ENCODE data around the gene INPP5A. TPM values are rescaled to one million over a fixed set of nuclear protein-coding genes. Genes with fewer than 3 reads are reported as not detected.

The INPP5A gene
- total and polyA plus RNA-seq, 9 of the 15 experiments (the other 6 are each of a cell fraction or from before 2014, with no cell fraction given): 0.66 to 11.6 (median 7.7) TPM

DNA sequence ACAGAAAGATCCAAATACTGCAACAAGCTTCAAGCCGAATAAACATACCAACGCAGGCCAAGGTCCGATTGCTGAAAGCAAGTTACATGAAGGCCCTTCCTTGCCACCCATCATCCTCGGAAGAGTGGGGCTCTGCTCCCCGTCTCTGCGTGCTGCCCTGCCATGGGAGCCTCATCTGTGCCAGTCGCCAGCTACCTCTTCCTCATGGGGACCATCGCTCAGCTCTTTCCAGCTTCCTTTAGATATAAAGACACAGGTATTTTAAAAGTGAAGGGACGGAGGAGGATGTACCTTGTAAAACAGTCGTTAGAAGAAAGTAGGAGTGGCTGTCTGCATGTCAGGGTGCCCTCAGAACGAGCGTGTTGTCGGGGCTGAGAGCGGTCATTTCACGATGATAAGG, 114.9 kb downstream of the INPP5A start:
- H2AFZ ChIP-seq (ENCODE audit: low read depth, low read length): no peak overlapping the region
- no peak for DNase-seq (ENCODE audit: extremely low read depth in 1 of 4, low spot score in 3 of 4)
- no peak for ATAC-seq
- ChIA-PET POLR2A (no interaction called here), CTCF (ENCODE audit: low intra/inter-chr PET ratio) (no interaction called here)
- no peak overlapping the region for H3K27ac ChIP-seq (ENCODE audit: extremely low read depth, low read depth, low read length)
- no peak for FAIRE-seq
- 75% methylated on average over 13 of the region's 15 CpGs for WGBS (ENCODE audit: insufficient coverage, low coverage, missing lambda C conversion rate)
- H3K4me2 ChIP-seq (ENCODE audit: insufficient read depth, low read length): no peak overlapping the region
- H3K79me2 ChIP-seq (ENCODE audit: control insufficient read depth, insufficient read depth, low read length): no peaks in the 10 kb centered on the region
- in situ Hi-C loops (cut with MboI) (loop anchor here (25.0 kb wide), 1 partner anchor 460 kb away; no protein-coding TSS in a partner anchor), intact Hi-C loops (cut with micrococcal nuclease) (loop anchor here (10.0 kb wide), 1 partner anchor 142 kb away; no protein-coding TSS in a partner anchor)
- H3K27me3 ChIP-seq (ENCODE audit: control insufficient read depth in 2 of 2, insufficient read depth in 2 of 2, low read length in 2 of 2): no peaks in the 10 kb centered on the region
- TF ChIP-seq, protein P1, sequence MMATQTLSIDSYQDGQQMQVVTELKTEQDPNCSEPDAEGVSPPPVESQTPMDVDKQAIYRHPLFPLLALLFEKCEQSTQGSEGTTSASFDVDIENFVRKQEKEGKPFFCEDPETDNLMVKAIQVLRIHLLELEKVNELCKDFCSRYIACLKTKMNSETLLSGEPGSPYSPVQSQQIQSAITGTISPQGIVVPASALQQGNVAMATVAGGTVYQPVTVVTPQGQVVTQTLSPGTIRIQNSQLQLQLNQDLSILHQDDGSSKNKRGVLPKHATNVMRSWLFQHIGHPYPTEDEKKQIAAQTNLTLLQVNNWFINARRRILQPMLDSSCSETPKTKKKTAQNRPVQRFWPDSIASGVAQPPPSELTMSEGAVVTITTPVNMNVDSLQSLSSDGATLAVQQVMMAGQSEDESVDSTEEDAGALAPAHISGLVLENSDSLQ (IDR thresholded peaks at IDR 0.05): no peak
- no peak for TF ChIP-seq OTX1 (CRISPR knock-in tag; IDR thresholded peaks at IDR 0.05)
- TF ChIP-seq, protein P2, sequence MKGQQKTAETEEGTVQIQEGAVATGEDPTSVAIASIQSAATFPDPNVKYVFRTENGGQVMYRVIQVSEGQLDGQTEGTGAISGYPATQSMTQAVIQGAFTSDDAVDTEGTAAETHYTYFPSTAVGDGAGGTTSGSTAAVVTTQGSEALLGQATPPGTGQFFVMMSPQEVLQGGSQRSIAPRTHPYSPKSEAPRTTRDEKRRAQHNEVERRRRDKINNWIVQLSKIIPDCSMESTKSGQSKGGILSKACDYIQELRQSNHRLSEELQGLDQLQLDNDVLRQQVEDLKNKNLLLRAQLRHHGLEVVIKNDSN (CRISPR knock-in tag; IDR thresholded peaks at IDR 0.05): no peak
- TF ChIP-seq, protein P3, sequence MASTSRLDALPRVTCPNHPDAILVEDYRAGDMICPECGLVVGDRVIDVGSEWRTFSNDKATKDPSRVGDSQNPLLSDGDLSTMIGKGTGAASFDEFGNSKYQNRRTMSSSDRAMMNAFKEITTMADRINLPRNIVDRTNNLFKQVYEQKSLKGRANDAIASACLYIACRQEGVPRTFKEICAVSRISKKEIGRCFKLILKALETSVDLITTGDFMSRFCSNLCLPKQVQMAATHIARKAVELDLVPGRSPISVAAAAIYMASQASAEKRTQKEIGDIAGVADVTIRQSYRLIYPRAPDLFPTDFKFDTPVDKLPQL (IDR thresholded peaks at IDR 0.05; ENCODE audit: extremely low read depth, insufficient read length): no peak
- H3K36me3 ChIP-seq (ENCODE audit: control insufficient read depth, insufficient read depth, low read length): no peaks in the 10 kb centered on the region
- H3K9me3 ChIP-seq (replicated peaks; ENCODE audit: control insufficient read depth, insufficient read depth, low read depth, low read length): no peaks in the 10 kb centered on the region
- no peak overlapping the region for H3K4me3 ChIP-seq
- no peaks in the 10 kb centered on the region for H3K9me1 ChIP-seq (ENCODE audit: control insufficient read depth, insufficient read depth, low read length)
- peaks cover 0 to 22% of the 10 kb centered on the region in 2 experiments; a peak in 2 of 5 replicates for H3K4me1 ChIP-seq (replicated peaks in 1 of 2; ENCODE audit: control insufficient read depth in 2 of 2, insufficient read depth in 2 of 2, low read length in 2 of 2)
- H3K9ac ChIP-seq (ENCODE audit: insufficient read depth in 1 of 2, low read depth in 2 of 2, low read length in 2 of 2): no peak overlapping the region
- H4K20me1 ChIP-seq (replicated peaks; ENCODE audit: control insufficient read depth, insufficient read depth, low read length): no peaks in the 10 kb centered on the region; the same call in 1 of the 2 replicates
- BruUV-seq (replicated peaks): no TSS peak

All from K562 (cell line).